AG09309 (cell line): Measurements from ENCODE around the gene FKRP.
"Not testable (repeated sequence)": the region's sequence is repeated elsewhere in the genome, so short reads cannot be mapped to it uniquely, and the experiment has no call there.

ENCODE experiments used
- DNase-seq: peaks from one replicate; pipeline ENCODE4 v3.0.0-alpha.2; 2010; ENCODE audit warnings: low read depth
- H3K4me3 ChIP-seq: 2 replicates; pipeline ENCODE4 v1.5.1; 2011; ENCODE audit warnings: mild to moderate bottlenecking, low read depth, low read length, moderate library complexity; ENCODE audit not compliant: control insufficient read depth
- CTCF ChIP-seq: IDR thresholded peaks from 2 replicates; pipeline ENCODE4 v1.5.1; 2011; ENCODE audit warnings: mild to moderate bottlenecking, low read depth, low read length, inconsistent platforms; ENCODE audit not compliant: insufficient read depth, control insufficient read depth; ENCODE audit errors: missing control alignments

The FKRP gene

GRCh38 chr19:46710687-46711086 lies 35.2 kb upstream of the FKRP start:
- no peak overlapping the region for H3K4me3 ChIP-seq
- DNase-seq: no peak
- no peak for TF ChIP-seq CTCF

GRCh38 chr19:46712768-46713338 lies 33.0 kb upstream of the FKRP start:
- not testable (repeated sequence) for DNase-seq, H3K4me3 ChIP-seq

DNA sequence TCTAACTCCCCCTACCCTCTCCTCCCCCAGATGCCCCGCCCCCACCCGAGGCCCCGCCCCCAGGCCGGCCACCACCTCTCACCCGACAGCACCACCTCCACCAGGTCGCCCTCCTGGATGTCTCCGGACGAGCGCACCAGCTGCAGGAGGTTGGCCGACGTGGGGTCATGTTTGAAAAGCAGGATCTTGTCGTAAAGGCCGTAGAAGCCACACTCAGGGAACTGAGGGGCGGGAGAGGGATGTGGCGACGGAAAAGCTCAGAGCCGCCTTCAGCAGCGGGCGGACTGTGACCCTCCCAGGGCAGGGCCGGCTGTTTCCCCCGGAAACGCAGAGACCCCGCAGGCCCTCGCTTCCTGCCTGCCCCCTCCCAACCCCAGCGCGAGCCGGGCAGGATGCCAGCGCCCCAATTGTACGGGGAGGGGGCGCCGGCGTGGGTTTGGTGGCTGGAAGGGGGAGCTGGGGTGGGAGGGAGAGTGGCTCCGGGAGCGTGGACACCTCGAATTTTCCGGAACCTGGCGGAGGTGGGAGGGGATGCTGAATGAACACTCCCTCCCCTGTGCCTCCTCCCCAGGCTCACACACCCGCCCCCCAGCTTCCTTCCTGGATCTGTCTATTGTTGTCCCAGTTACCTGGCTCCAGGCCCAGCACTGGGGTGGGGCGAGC lies 31.9 kb upstream of the FKRP start:
- DNase-seq: peak; percentile 17
- H3K4me3 ChIP-seq: peak overlapping the region; percentile 76
- no peak for TF ChIP-seq CTCF

DNA sequence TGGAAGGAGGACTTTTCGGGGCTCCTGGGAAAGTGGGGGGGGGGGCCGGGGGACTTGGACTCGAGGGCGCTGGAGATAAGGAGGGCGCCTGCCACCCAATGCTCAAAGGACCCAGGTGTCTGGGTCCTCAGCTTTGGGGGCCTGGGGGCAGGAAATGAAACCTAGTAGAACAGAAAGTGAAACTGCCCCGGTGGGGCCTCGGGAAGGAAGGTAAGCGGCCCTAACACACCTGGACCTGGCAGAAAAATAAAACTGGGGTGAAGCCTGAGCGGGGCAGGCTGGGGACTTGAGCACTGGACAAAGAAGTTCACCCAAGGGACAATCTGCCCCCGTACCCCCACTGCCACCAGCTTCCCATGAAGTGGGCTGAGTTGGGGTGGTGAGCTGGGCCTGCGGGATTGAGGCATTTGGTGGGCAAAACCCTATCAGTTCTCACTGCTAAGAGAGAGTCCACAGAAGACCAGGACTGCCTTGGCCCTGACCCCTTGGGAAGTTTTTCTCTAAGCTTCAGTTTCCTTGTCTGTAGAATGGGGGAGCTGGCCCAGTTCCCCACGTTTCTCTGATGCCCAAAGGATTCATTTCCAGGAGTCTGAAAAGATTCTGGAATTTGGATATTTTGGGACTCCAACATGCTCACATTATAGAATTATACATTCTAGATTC lies 31.3 kb upstream of the FKRP start:
- TF ChIP-seq CTCF: no peak
- DNase-seq: no peak
- H3K4me3 ChIP-seq: peak overlapping the region; percentile 76

DNA sequence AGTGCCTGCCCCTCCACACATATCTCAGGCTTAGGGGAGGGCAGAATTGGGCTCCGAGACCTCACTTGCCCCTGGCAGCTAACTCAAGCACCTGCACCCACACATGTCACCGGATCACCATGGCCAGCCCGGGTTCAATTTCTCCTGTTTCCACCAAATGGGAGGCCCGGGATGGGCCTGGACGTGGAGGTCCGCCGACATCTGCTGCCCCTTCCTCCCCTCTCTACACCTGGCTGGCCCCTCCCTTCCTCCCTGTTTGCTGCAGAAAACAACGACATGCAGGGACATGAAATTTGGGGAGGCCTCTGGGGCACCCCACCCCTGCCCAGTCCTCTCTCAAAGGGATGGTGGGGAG lies 30.3 kb upstream of the FKRP start:
- TF ChIP-seq CTCF: no peak
- no peak for DNase-seq
- peak overlapping the region; percentile 82 for H3K4me3 ChIP-seq

GRCh38 chr19:46715975-46716671 lies 29.7 kb upstream of the FKRP start:
- TF ChIP-seq CTCF: no peak
- peak overlapping the region; percentile 82 for H3K4me3 ChIP-seq
- no peak for DNase-seq

DNA sequence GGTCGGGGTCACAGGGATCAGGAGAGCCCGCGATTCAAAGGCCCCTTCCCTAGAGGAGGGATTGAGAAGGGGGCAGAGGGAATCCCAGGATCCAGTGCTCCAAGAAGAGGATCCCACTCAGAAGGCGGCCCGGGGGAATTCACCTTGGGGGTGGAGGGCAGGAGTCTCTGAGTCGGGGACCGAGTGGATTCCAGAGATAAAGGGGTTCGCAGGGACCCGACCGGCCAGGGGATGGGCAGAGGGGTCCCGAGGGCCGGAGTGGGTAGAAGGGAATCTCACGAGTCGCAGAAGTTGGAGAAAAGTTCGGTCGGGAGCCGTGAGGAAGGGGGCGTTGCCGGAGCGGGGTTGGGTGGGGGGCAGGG lies 29.2 kb upstream of the FKRP start:
- TF ChIP-seq CTCF: no peak
- no peak for DNase-seq
- H3K4me3 ChIP-seq: peak overlapping the region; percentile 82
